GM21786 (cell line): Measurements from ENCODE around the gene HNF1B.

Experiments used
- ATAC-seq: cut with Tn5 transposase; IDR thresholded peaks from one replicate; pipeline ENCODE4 v1.9.1; 2021; ENCODE audit not compliant: unreplicated experiment

Gene HNF1B

DNA sequence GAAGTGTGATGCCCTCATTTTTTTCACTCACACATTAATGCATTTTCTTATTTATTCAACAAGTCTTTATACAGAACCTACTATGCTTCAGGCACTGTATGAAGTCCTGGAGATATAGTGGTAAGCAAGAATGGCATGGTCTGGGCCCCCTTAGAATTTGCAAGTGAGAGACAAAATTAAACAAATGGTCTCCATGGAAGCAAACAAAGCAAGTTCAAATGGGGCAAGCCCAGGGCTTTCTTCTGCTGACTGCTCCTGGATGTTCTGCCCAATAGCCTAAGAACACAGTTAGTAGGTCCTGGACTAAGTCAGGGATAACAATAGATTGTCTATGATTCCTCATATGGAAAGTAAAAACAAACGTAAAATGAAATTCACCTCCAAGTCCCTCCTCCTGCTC is 70.3 kb downstream of the HNF1B start:
- no peak for ATAC-seq

DNA sequence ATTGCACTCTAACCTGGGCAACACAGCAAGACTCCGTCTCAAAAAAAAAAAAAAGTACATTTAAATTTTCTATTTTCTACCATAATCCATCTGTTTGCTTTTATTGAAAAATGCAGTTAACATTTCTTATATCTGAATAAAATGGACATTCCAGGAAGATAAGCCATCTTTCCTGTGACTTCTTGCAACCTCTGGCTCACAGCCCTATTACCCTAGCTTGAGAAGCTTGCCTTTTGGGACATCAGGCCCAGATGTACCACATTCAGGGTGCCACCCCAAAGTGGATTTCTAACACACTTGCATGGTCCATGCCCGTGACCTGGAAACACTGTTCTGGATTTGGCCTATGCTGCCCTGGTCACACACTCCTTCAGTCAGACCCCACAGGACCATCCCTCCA is 71.5 kb downstream of the HNF1B start:
- no peak for ATAC-seq

DNA sequence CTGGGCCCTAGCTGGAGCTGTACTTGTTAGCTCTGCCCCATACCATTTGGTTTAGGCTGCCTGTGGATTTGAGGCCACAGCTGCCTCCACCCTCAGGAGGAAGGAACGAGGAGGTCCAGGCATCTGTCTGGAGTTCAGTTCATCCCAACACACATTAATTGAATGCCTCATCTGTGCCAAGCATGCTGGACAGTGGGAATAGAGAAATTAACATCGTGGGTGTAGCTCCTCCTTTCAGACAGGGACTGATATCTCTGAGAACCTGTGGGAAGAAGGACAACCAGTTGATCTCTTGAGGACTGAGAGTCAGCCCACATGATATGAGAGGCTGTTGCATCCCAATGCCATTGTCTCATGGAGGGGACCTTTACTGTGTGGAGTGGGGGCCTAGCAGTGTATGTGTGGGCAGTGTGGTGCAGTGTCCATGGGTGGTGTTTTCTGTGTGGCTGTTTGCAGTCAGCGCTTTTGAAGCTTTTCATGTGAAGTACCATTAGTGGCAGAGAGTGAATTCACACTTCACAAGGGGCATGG is 72.2 kb downstream of the HNF1B start:
- no peak for ATAC-seq

DNA sequence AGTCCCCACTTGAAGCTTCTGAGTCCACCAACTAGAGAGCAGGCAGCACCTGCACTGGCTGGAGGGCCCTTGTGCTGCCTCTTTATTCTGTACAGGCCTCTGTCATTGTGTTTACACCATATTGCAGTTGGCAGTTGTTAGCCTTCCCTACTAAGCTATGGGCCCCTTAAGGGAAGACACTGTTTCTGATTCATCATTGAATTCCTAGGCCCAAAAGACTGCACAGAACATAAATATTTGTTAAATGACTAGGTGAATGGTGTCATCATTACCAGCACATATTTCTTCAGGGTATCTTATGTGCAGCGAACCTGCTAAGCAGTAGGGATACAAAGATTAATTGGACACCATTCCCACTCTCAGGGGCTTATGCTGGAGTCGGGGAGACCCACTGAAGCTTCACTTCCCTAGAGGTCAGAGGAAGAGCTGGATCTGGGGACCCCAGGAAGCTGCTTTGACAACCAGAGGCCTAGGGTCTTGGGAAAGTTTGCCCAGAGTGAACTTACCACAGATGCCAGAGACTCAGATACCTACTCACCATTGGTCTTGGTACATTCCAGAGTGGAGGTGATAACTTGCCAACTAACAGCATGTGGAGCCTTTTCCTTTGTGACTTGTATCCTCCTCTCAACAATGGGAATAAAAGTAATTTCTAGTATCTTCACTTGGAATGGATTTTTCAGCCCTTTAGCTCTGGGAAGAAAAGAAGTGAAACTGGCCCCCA is 72.9 kb downstream of the HNF1B start:
- no peak for ATAC-seq

DNA sequence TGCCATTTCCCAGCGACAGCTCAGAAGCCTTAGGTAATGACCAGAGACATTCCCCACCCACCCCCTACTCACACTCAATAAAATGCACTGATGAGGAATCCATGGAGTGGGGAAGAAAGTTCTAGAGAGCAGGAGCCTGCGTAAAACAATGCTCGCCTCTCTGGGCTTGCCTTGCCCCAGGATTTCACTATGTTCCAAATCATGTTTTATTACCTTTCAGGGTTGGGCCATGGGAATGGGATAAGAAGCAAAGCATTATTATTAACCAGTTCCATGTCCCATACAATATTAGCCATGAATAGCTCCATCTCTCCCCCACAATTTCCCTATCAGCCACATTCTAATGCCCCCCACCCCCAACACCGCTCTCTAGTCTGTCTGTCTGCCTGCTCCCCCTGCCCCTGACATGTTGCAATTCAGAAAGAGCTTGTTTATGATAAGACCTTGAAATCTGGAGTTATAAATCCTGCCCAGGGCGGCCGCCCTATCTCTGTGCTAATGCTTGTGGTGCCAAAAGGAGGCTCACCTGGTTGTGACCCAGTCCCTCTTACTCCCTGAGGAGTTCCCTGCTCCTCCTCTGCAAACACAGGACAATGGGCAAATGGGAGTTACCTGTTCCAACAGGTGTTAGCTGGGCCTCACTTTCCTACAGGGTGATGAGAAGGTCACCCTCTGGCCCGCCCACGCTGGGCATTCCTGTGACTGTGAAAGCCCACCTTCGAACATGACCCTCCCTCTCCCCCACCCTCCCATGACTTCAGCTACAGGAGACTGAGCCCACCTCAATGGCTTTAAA is 73.6 kb downstream of the HNF1B start:
- ATAC-seq = no peak

DNA sequence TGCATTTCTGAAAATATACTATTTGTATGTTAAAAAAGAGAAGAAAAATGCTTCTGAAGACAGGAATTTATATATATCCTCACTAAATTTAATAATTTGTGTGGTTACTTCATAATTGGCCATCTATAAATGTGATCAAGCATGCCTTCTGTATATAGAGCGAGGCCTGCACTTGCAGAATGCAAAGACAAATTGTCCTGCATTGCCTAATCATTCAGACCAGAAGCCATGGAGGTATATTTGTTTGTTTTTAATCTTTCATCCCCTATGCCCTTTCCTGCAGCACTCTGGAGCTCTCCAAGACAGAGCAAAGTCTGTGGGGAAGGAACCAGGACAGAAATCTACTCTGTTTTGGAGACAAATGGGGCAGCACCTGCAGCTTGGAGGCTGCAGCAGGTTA is 77.8 kb downstream of the HNF1B start:
- ATAC-seq = no peak

DNA sequence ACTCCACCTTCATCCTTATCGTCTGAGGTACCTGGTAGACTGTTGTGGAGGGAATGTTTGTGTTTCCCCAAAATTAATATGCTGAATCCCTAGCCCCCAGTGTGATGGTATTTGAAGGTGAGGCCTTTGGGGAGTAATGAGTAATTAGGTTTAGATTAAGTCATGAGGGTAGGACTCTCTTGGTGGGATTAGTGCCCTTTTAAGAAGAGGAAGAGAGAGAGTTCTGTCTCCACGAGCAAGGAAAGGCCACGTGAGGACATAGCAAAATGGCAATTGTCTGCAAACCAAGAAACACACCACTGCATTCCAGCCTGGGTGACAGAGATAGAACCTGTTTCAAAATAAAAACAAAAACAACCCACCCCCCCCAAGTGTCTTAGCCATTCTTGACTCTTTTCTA is 80.6 kb downstream of the HNF1B start:
- ATAC-seq = no peak

DNA sequence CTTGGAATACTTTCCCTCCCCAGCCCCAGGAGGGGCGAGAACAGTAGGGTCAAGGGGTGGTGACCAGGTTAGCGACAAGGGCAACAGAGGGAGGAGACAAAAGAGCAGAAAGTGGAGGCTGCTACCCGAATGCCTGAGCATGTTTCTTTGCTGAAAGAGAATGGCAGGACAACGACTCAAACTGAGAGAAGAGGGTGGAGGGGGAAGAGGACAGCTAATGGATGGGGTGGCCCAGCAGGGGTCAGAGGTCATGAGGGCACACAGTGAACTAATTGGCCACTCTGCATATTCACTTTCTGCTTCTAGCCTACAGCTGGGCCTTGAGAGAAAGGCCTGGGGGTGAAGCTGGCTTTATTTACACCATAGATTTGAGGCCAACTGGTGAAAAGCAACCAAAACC is 82.5 kb downstream of the HNF1B start:
- ATAC-seq = no peak

DNA sequence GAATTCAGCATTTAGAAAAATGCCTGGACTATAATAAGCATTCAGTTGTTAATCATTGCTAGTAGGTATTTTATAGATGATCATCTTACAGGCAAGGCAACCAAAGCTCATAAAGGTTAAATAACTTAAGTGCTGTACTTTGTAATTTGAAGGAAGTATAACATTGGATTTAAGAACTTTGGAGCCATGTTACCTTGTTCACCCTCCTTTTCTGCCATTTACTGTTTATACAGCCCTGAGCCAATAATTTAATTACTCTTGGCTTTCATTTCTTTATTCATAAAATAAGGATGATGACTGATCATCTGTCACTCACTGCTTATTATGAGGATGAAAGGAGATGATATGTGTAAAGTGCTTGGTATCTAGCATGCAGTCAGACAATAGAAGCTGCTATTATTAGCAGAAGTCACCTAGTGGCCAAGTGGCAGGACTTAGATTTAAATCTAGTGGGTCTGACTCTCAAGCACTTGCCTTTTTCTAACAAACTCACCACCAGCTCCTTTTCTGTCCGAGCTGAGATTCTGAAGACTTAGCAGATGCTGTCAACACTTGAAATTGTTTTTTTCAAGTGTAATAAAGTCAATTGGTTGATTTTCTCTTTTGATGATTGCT is 83.4 kb downstream of the HNF1B start:
- no peak for ATAC-seq

DNA sequence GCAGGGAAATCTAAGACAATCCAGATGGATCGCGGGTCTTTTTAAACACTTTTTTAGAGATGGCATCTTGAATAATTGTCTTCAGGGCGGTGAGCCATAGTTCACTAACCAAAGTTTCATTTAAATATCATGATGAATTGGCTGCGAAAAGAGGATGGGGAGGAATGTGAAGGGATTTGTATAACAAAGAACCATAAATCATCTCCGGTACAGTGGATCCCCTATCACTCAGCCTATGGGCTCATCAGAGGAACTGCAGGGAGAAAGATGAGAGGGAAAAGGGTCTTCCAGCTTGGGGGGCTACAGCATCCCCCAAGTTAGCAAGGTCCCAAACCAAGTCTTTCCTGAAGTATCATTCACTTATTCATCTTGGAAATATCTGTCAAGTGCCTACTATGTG is 84.9 kb downstream of the HNF1B start:
- no peak for ATAC-seq

DNA sequence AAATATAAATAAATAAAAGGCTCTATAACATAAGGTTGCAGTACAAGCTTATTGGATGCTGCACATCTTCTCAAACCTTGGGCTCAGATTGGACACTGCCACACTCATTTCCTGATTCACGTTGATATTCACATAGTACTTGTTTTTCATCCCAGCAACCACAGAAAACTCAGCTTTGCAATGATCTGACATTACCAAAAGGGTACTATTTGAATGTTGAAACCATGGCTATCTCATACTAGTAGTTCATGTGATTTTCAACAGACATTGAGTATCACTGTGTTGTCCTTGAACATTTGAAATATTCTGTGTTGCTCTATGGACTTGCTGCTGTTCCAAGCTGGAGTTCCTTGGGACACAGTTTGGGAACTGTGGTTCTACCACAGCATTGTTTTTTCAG is 87.7 kb downstream of the HNF1B start:
- ATAC-seq = no peak

DNA sequence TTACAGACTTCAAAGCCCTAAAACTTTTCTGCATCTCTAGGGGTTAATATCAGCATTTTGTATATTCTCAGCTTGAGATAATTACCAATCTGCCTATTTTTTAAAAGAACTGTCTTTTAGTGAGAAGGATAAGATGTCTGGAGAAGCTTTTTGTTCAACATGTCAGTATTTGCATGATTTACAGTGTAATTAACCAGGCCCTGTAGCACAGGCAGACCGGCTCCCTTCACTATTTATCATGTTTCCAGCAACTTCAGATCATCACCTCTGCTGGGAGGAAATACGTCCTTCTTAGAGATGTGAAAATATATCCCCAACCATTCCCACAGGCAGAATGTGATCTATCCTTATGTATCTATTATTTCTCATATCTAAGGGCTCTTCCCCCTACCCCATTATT is 93.0 kb downstream of the HNF1B start:
- no peak for ATAC-seq

DNA sequence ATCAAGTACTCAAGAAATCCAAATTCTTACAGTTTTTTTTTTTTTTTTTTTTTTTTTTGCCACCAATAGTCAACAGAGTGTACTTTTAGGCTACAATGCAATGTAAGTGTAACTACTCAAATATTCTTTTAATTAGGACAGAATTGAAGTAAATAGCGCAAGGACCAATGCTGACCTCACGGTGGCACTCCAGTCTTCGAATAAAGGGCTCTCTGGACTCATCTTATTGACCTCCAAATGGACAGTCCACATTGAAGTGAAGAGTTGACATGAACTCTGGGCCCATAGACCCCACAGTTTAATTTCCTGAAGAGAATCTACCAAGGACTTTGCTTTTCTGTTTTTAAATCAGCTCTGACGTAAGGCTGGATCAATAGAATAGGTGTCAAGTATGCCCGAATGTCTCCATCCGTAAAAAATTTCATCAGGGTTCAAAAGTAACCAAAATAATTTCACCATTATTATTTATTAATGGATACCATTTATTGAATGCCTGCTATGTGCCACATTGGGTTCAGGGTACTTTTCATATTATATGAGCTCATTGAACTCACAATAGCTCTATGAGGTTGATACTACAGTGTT is 94.3 kb downstream of the HNF1B start:
- ATAC-seq = no peak

DNA sequence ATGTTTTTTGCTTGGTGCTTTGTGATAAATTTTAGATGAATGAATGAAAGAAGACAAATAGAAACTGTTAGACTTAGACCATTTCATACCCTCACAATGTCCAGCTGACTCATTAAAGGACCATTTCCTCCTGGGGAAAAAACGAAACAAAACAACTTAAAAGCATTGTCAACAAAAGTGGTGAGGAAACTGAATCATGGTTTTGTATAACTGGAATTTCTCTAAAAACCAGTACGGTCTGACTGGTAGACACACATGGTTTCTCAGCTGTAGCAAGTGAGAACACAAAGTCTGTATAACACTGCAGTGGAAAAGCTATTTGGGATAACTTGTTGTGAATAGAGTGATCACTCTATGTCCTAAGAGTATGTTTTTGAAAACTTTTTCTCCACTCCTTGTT is 96.3 kb downstream of the HNF1B start:
- ATAC-seq = no peak

DNA sequence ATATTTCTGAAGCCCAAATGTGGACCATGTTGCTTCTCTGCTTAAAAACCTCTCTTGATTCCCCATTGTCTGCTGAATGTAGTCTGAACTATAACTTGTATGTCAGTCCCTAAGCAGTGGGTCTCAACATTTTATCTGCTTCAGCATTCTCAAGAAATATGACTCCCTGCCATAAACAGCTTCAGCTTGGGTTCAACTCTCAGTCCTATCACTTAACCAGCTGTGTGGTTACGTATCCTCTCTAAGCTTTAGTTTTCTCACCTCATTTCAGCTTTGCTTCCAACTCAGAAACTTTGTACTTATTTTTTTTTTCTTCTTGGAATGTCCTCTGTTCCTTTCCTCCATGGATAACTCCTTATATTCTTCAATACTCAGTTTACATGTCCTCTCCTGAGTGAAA is 97.0 kb downstream of the HNF1B start:
- ATAC-seq = no peak

DNA sequence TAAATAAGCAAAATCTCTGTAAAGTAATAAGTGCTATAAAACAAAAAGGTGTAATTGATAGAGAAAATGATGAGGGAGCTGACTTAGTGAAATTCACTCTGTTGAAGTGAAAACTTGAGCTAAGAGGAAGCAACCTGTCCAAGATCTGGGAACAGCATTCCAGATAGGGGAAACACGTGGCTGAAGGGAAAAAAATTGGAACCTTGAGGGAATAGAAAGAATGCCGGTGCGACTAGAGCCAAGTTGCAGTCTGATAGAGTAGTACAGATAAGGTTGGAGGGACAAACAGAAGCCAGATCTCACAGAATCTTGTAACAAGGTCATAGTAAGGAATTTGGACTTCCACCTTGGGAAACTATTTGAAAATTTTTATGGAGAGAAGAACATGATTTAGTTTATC is 101.0 kb downstream of the HNF1B start:
- ATAC-seq = no peak

DNA sequence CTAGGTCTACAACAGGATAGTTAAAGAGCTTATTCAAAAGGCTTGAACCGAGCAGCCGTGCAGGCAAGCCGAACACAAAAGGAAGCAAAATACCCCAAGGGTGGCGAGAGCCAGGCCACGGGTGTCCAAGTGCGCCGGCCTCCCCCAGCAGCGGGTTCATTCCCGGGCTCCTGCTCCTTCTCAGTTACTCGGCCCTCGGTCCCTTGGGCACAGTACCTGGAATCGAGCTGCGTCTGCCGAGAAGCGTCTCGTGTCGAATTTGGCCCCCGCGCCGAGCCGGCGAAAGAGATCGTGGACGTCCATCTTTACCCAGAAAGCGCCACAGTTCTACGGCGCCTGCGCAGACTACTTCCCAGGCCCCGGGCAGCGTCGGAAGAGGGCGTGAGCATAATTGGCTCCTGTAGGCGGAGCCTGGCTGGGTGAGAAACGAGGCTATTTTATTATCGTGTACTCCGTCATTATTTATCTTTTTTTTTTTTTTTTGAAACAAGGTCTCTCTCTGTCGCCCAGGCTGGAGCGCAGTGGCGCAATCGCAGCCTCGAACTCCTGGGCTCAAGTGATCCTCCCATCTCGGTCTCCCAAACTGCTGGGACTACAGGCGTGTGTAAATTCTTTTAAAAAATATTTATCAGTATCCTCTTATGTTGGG is 101.6 kb downstream of the HNF1B start, which contains the start of gene DDX52:
TSS of gene DDX52 (minus strand) at position 329 of the 649 bp plus-strand sequence. CDS start at position 303, 26 bp downstream.
- peak; percentile 86 for ATAC-seq

DNA sequence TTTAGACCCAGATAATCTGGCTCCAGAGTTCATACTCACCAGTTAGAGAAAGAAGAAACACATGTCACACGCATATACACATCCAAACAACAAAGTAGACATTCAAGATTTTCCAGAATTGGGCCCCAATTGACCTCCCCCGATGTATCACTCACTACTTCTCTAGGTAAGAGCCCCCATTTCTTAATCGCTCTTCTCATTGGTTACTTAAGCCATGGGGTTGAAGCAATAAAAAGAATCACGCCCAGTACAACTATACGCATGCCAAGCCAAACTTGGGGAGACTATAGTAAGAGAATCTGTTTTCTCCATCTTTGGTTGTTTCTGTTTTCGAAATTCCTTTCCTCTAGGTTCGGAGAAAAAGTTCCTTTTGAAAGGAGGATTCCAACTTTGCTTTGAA is 102.2 kb downstream of the HNF1B start:
- peak; percentile 9 for ATAC-seq

DNA sequence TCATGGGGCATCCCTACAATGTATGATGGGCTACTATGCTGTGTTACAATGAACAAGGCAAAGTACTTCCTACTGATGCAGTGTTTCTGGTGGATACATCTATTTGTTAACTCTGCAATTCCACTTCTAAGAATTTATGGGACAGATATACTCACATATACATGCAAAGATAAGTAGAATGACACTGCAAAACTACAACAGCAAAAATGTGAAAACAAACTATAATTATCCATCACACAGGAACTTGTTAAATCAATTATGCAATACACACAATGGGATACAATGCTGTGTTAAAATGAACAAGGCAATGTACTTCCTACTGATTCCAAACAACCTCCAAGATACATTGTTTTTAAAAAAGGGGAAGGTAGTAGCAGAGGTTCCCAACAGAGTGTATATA is 104.8 kb downstream of the HNF1B start:
- ATAC-seq = no peak

DNA sequence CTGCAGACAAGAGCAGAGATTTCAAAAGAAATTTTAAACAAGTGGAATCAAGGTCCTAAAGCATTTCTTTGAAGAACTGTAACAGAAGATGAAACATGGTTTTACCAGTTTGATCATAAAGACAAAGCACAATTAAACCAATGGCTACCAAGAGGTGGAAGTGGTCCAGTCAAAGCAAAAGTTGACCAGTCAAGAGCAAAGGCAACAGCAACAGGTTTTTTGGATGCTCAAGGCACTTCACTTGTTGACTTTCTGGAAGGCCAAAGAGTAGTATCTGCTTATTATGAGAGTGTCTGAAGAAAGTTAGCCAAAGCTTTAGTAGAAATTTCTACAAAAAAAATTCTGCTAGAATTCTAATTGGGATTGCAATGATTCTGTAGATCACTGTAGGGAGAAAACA is 106.9 kb downstream of the HNF1B start:
- no peak for ATAC-seq
